ENCODE data around the gene ARMC2. TPM values are rescaled to one million over a fixed set of nuclear protein-coding genes. Genes with fewer than 3 reads are reported as not detected.

Gene ARMC2
- total and polyA plus RNA-seq, 2 experiments from 2014 or later = 2.7 to 4.4 TPM

DNA sequence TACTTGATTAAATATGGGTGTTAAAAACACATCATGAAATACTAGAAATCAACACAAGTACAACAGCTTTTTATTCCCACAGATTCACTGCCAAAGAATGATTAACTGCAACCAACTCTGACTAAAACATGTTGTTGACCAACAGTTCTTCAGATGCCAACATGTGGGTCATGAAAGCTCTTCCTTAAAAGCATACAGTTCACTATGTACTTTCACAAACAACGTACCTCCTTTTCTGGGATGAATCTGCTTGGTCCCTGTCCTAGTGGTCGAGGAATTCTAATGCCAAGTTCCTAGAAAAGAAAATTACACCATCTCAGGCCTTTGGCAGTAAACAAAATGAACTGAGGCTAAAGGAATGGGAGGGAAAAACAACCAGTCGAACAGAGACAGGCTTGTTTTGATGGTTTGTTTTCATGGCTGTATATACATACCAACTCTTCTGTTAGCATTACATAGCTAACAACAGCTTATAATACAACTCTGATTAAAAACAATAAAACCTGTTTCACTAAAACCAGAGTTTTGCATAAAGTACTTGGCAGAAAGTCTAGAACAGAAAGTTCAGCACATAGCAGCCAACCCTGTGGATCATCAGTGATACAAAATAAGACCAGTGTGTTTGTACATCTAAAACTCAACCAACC lies 154.0 kb downstream of the ARMC2 start (continued):
- TF ChIP-seq, protein P1, sequence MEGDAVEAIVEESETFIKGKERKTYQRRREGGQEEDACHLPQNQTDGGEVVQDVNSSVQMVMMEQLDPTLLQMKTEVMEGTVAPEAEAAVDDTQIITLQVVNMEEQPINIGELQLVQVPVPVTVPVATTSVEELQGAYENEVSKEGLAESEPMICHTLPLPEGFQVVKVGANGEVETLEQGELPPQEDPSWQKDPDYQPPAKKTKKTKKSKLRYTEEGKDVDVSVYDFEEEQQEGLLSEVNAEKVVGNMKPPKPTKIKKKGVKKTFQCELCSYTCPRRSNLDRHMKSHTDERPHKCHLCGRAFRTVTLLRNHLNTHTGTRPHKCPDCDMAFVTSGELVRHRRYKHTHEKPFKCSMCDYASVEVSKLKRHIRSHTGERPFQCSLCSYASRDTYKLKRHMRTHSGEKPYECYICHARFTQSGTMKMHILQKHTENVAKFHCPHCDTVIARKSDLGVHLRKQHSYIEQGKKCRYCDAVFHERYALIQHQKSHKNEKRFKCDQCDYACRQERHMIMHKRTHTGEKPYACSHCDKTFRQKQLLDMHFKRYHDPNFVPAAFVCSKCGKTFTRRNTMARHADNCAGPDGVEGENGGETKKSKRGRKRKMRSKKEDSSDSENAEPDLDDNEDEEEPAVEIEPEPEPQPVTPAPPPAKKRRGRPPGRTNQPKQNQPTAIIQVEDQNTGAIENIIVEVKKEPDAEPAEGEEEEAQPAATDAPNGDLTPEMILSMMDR (conservative IDR thresholded peaks at IDR 0.05; ENCODE audit: low read depth in 2 of 2) = no peak
- TF ChIP-seq, protein P2, sequence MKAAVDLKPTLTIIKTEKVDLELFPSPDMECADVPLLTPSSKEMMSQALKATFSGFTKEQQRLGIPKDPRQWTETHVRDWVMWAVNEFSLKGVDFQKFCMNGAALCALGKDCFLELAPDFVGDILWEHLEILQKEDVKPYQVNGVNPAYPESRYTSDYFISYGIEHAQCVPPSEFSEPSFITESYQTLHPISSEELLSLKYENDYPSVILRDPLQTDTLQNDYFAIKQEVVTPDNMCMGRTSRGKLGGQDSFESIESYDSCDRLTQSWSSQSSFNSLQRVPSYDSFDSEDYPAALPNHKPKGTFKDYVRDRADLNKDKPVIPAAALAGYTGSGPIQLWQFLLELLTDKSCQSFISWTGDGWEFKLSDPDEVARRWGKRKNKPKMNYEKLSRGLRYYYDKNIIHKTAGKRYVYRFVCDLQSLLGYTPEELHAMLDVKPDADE (IDR thresholded peaks at IDR 0.05) = no peak
- no peak for TF ChIP-seq ZNF331 (CRISPR knock-in tag; IDR thresholded peaks at IDR 0.05; ENCODE audit: low read depth)

DNA sequence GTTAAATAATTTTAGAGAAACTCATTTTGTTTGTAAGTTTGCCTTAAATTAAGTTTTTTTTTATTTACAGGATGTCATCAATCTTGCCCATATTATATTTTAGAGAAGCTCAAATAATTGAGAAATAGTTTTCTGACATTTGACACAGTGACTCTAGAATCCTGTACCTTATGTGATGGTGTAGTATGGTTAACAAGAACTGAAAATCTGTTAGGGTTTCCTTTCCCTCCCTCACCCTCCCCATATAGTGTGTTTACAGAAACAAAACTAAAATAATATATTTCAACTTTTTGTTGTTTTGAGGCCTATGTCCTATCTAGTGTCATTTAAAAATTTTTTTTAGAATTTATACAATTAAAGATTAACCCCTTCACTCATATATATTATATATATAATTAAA lies 154.7 kb downstream of the ARMC2 start:
- no peak overlapping the region for H3K4me3 Mint-ChIP-seq
- H3K9me3 Mint-ChIP-seq = no peaks in the 10 kb centered on the region
- no peak overlapping the region for H3K4me3 ChIP-seq
- H3K27me3 ChIP-seq (ENCODE audit: insufficient read depth) = no peaks in the 10 kb centered on the region
- H3F3A ChIP-seq (replicated peaks; ENCODE audit: low read depth) = no peaks in the 10 kb centered on the region
- H3K4me1 Mint-ChIP-seq = peaks cover 15% of the 10 kb centered on the region
- no peak overlapping the region for H3K4me2 ChIP-seq
- peaks cover 15% of the 10 kb centered on the region for H3K4me1 ChIP-seq (ENCODE audit: insufficient read depth)
- peaks cover 3% of the 10 kb centered on the region; the same call in 1 of the 2 replicates for H4K20me1 ChIP-seq (replicated peaks; ENCODE audit: insufficient read depth)
- peaks cover 45% of the 10 kb centered on the region for H3K79me2 ChIP-seq (replicated peaks; ENCODE audit: insufficient read depth)
- H3K27ac ChIP-seq (ENCODE audit: low read depth) = no peak overlapping the region
- H3K9me2 ChIP-seq (ENCODE audit: insufficient read depth) = no peaks in the 10 kb centered on the region
- H3K36me3 ChIP-seq (ENCODE audit: insufficient read depth) = peaks cover 4% of the 10 kb centered on the region; the same call in 1 of the 2 replicates
- H3K36me3 Mint-ChIP-seq (ENCODE audit: low read depth) = peaks cover 8% of the 10 kb centered on the region; the same call in 2 of the 3 replicates
- ATAC-seq (no peak), DNase-seq (ENCODE audit: low spot score) (no peak)
- no peaks in the 10 kb centered on the region for H3K27me3 Mint-ChIP-seq (ENCODE audit: insufficient read depth, low read depth, poor library complexity)
- no peak overlapping the region for H3K27ac Mint-ChIP-seq
- H2AFZ ChIP-seq = no peak overlapping the region
- TF ChIP-seq ZNF114 (CRISPR knock-in tag; IDR thresholded peaks at IDR 0.05) = no peak
- TF ChIP-seq, protein P1 (conservative IDR thresholded peaks at IDR 0.05; ENCODE audit: low read depth in 2 of 2) = no peak
- TF ChIP-seq, protein P2 (IDR thresholded peaks at IDR 0.05) = no peak
- no peak for TF ChIP-seq CREB1 (CRISPR knock-in tag; IDR thresholded peaks at IDR 0.05; ENCODE audit: low read depth)
- TF ChIP-seq, protein P3, sequence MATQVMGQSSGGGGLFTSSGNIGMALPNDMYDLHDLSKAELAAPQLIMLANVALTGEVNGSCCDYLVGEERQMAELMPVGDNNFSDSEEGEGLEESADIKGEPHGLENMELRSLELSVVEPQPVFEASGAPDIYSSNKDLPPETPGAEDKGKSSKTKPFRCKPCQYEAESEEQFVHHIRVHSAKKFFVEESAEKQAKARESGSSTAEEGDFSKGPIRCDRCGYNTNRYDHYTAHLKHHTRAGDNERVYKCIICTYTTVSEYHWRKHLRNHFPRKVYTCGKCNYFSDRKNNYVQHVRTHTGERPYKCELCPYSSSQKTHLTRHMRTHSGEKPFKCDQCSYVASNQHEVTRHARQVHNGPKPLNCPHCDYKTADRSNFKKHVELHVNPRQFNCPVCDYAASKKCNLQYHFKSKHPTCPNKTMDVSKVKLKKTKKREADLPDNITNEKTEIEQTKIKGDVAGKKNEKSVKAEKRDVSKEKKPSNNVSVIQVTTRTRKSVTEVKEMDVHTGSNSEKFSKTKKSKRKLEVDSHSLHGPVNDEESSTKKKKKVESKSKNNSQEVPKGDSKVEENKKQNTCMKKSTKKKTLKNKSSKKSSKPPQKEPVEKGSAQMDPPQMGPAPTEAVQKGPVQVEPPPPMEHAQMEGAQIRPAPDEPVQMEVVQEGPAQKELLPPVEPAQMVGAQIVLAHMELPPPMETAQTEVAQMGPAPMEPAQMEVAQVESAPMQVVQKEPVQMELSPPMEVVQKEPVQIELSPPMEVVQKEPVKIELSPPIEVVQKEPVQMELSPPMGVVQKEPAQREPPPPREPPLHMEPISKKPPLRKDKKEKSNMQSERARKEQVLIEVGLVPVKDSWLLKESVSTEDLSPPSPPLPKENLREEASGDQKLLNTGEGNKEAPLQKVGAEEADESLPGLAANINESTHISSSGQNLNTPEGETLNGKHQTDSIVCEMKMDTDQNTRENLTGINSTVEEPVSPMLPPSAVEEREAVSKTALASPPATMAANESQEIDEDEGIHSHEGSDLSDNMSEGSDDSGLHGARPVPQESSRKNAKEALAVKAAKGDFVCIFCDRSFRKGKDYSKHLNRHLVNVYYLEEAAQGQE (IDR thresholded peaks at IDR 0.05; ENCODE audit: unreplicated experiment) = no peak
- TF ChIP-seq ZNF331 (CRISPR knock-in tag; IDR thresholded peaks at IDR 0.05; ENCODE audit: low read depth) = no peak
- TF ChIP-seq EZH2phosphoT487 (IDR thresholded peaks at IDR 0.05; ENCODE audit: unreplicated experiment) = no peak
- no peak for TF ChIP-seq EZH2 (IDR thresholded peaks at IDR 0.05; ENCODE audit: low read depth, unreplicated experiment)
- TF ChIP-seq STAT1 (IDR thresholded peaks at IDR 0.05; ENCODE audit: unreplicated experiment) = no peak
- TF ChIP-seq POLR2AphosphoS5 (IDR thresholded peaks at IDR 0.05; ENCODE audit: low read depth) = no peak

All from GM23338 (cell line).